HG03460 (cell line): ENCODE results near the gene CCNDBP1.
"Not testable (repeated sequence)": the region's sequence is repeated elsewhere in the genome, so short reads cannot be mapped to it uniquely, and the experiment has no call there.

Experiments
- ATAC-seq: cut with Tn5 transposase; IDR thresholded peaks from one replicate; pipeline ENCODE4 v1.9.1; 2021; ENCODE audit not compliant: unreplicated experiment

CCNDBP1 gene

GRCh38 chr15:43190178-43190577 lies 5.0 kb downstream of the CCNDBP1 start:
- ATAC-seq: no peak

DNA sequence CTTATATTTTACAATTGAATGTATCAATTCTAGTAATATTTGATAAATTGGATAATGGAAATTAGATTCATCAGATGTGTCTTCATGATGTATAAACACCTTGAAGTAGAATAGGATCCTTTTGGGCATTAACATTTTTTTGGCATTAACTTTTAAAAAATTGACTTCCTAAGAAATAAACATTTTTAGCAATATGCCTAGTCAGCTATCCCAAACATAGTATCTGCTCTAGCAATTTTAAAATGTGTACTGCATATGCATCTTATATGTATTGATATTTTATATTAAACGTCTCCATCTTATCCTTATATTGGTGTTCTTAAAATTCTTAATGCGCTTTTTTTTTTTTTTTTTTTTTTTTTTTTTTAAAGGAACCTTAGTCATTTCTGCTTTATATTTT lies 8.5 kb downstream of the CCNDBP1 start:
- no peak for ATAC-seq

GRCh38 chr15:43194795-43195194 lies 9.6 kb downstream of the CCNDBP1 start:
- no peak for ATAC-seq

DNA sequence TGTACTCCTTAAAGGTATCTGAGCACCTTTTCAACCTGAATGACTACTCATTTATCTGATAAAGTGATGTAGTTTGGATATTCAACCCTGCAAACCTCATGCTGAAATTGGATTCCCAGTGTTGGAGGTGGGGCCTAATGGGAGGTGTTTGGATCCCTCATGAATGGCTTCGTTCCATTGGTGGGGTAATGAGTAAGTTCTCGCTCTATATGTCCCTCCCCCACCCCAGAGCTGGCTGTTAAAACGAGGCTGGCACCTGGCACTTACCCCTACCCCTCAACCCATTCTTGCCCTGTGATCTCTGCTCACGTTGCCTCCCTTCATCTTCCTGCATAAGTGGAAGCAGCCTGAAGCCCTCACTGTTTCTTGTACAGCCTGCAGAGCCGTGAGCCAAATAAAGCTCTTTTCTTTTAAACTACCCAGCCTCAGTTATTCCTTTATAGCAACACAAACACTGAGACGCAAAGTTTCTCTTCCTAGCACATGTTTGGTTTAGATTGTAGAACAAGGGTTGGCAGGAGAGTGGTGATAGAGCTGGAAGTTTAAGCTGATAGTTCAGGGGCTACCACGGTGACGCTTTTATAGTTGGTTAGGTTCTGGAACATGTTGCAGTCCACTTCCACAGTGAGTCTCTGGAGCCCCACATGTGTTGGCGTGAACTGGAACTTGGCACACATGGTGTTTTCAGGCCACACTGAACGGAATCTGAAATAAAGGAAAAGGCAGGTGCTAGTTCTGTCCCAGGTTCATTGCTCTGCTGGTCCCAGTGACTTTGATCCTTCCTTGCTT lies 11.8 kb downstream of the CCNDBP1 start:
- ATAC-seq: no peak

DNA sequence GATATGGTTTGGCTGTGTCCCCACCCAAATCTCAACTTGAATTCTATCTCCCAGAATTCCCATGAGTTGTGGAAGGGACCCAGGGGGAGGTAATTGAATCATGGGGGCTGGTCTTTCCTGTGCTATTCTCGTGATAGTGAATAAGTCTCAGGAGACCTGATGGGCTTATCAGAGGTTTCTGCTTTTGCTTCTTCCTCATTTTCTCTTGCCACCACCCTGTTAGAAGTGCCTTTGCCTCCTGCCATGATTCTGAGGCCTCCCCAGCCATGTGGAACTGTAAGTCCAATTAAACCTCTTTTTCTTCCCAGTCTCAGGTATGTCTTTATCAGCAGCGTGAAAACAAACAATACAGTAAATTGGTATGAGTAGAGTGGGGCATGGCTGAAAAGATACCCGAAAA lies 12.6 kb downstream of the CCNDBP1 start:
- not testable (repeated sequence) for ATAC-seq

GRCh38 chr15:43198556-43198955 lies 13.4 kb downstream of the CCNDBP1 start:
- ATAC-seq: not testable (repeated sequence)

GRCh38 chr15:43198992-43199391 lies 13.8 kb downstream of the CCNDBP1 start:
- no peak for ATAC-seq

GRCh38 chr15:43199945-43200488 lies 14.8 kb downstream of the CCNDBP1 start:
- ATAC-seq: no peak

- ATAC-seq: no peak
Measured at GRCh38 chr15:43204016-43204901, 19.1 kb downstream of the CCNDBP1 start.

GRCh38 chr15:43206054-43206453 lies 20.9 kb downstream of the CCNDBP1 start:
- ATAC-seq: no peak

GRCh38 chr15:43207024-43207423 lies 21.8 kb downstream of the CCNDBP1 start:
- ATAC-seq: no peak

GRCh38 chr15:43208052-43209002 lies 23.1 kb downstream of the CCNDBP1 start:
- no peak for ATAC-seq

GRCh38 chr15:43209059-43209824 lies 24.0 kb downstream of the CCNDBP1 start:
- ATAC-seq: no peak

- no peak for ATAC-seq
Measured at GRCh38 chr15:43210172-43210745, 25.1 kb downstream of the CCNDBP1 start.

DNA sequence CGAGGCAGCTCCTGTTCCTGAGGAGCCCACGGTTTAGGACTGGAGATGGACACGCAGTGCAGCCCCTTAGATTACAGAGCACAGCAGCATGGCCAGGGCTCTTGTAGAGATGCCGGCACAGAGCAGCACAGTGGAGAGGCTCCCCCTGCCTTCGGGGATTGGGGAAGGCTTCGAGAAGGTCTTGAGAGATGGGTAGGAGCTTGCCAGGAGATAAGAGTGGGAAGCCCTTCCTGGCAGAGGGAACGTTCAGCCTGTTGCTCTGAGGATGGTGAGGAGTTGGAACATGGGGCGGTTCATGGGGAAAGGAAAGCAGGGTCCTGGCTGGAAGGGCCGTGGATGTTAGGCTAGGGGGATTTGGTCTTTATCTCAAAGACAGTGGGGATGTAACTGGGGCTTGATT lies 25.6 kb downstream of the CCNDBP1 start:
- no peak for ATAC-seq

GRCh38 chr15:43211224-43211735 lies 26.1 kb downstream of the CCNDBP1 start:
- ATAC-seq: no peak

DNA sequence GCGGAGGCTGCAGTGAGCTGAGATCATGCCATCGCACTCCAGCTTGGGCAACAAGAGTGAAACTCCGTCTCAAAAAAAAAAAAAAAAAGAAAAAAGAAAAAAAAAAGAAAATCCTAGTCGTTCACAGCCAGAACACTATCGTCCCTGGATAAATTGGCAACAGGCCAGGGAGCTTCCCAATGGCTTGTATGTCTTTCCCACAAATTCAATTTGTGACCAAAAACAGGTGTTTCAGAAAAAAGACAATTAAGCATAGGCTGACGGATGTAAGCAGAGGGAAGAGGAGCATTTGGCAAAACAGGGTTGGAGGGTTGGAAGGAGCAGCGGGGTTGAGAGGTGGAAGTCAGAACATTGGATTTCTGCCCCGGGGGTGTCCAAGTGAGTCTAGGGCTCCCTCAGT lies 27.1 kb downstream of the CCNDBP1 start:
- no peak for ATAC-seq

- no peak for ATAC-seq
Measured at GRCh38 chr15:43212951-43213350, 27.7 kb downstream of the CCNDBP1 start.

DNA sequence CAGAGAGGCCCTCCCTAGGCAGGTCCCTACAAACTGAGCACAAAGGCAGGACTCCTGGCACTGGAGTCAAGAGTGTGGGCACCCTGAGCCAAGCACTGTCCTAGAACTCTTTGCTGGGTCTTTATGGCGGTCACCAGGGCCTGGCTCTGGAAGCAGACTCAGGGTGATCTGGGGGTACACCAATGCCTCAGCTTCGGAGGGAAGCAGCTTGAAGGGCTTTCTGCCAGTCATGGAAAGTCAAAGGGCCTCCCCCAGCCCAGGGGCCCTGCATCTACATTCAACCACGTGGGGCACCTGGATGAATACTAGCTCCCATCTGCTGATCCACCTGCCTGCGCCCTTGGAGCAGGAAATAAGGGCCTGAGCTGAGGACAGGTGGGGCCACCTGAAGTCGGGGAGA lies 28.3 kb downstream of the CCNDBP1 start:
- no peak for ATAC-seq
